DMS 273 (cell line): ENCODE data around the gene SPHK2.
"Not testable (repeated sequence)": the region's sequence is repeated elsewhere in the genome, so short reads cannot be mapped to it uniquely, and the experiment has no call there.

ENCODE experiments used
- DNase-seq: peaks from one replicate; lab custom pipeline; 2025; ENCODE audit not compliant: unreplicated experiment; lab: John Stamatoyannopoulos, UW

Gene SPHK2

DNA sequence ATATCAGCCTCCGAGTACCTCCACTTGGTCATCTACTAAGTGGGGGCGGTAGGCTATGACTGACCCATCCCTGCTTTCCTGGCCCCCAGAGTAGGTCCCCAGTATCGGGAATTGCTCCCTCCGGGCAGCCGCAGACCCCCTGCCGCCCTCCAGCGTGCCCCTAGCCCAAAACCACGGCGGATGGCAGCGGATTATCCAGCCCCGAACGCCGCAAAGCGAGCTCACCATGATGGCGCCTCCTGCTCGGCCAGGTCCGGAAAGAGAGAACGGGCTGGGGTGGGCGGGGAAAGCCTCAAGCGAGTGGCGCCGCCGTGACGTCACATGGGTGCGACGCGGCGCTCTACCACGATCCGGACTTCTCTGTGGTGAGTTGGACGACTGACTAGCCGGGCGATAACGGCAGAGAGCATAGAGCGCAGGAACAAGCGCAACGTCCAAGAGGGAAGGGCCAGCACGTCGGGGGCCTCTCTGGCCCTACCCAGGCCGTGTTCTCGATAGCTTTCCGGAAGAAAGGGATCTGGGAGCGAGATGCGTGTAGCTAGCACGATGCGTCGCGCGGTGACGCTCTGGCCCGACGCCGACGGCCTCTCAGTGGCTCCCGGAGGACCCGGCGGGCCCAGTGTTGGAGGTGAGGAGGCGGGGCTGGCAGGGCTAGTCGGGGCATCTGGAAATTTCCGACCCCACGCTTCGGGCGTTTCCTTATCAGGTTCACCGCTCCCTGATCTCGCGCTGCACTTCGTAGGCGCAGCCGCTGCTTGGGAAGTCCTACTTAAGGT is at the start of gene SPHK2, which contains the start of gene RPL18:
TSS of gene SPHK2 (plus strand) at position 591 of the 776 bp plus-strand sequence. CDS start 1,009 bp downstream, outside the sequence.
TSS of gene RPL18 (minus strand) at position 263 of the 776 bp plus-strand sequence. CDS start at position 228, 35 bp downstream.
- DNase-seq: peak; percentile 99

GRCh38 chr19:48569814-48570213 is 49.5 kb upstream of the SPHK2 start:
- peak; percentile 55 for DNase-seq

DNA sequence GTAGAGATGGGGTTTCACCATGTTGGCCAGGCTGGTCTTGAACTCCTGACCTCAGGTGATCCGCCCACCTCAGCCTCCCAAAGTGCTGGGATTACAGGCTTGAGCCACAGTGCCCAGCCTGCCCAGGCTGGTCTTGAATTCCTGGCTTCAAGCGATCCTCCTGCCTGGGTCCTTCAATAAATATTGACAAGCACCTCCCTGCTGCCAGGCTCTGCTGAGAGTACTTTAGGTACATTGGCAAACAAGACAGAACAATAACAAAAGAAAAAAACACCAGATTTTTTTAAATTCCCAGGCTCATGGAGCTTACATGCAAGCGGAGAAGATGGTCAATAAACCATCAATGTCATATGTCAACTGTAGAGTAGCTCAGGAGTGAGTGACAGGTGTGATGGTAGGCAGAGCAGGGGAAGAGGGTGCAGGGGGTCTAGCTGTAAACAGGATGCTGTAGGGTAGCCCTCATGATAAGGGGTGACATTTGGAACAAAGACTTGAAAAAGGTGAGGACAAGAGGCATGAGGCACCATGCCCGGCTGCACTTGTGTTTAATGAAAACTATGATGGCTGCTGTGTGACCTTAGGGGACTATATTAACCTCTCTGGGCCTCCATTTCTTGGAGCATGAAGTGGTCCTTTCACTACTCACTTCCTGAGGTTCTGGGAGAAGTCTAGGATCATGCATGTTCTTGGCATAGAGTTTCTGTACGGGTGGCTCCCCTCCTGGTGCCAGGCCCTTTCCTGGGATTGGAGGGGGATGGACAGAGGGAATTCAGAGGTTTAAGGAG is 47.7 kb upstream of the SPHK2 start:
- DNase-seq: no peak

DNA sequence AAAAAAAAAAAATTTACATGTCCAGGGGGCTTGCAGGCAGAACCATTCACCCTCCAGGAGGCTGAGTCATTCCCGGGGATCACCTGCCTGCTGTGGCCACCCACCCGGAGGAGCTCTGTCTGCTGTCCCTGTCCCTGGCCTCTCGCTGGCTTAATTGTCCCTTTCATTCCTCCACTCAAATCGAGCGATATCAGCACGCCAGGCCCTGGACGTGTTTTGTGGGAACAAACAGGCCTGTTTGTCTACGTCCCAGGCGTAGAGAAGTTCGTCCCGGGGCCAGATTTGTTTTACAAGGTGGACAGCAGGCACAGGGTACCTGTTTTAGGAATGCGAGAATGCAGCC is 46.2 kb upstream of the SPHK2 start:
- DNase-seq: no peak

GRCh38 chr19:48575931-48576622 is 43.2 kb upstream of the SPHK2 start:
- DNase-seq: no peak

DNA sequence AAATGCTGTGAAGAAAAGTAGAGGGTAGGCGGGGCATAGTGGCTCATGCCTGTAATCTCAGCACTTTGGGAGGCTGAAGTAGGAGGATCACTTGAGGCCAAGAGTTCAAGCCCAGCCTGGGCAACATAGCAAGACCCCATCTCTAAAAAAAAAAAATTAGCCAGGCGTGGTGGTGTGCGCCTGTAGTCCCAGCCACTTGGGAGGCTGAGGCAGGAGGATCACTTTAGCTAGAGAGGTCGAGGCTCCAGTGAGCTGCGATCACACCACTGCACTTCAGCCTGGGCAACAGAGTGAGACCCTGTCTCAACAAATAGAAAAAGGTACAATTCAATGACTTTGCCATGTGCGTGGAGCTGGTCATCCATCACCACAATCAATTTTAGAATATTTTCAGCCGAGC is 41.4 kb upstream of the SPHK2 start:
- not testable (repeated sequence) for DNase-seq

GRCh38 chr19:48578891-48579290 is 40.4 kb upstream of the SPHK2 start:
- DNase-seq: no peak

DNA sequence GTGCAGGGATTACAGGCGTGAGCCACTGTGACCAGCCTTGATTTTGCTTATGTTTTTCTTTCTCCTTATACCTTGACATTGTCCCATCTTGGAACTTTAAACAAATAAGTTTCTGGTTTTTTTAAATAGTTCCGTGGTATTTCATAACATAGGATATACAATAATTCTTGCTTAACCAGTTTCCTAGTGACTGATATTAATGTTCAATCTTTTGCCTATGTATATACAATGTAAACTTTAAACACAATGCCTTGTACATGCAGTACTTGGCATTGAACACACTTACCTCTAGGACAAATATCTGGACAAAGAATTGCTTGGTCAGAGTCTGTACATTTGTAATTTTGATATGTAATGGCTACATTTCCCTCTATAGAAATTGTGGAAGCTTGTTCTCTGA is 37.1 kb upstream of the SPHK2 start:
- DNase-seq: no peak

GRCh38 chr19:48587387-48587786 is 31.9 kb upstream of the SPHK2 start:
- DNase-seq: no peak

DNA sequence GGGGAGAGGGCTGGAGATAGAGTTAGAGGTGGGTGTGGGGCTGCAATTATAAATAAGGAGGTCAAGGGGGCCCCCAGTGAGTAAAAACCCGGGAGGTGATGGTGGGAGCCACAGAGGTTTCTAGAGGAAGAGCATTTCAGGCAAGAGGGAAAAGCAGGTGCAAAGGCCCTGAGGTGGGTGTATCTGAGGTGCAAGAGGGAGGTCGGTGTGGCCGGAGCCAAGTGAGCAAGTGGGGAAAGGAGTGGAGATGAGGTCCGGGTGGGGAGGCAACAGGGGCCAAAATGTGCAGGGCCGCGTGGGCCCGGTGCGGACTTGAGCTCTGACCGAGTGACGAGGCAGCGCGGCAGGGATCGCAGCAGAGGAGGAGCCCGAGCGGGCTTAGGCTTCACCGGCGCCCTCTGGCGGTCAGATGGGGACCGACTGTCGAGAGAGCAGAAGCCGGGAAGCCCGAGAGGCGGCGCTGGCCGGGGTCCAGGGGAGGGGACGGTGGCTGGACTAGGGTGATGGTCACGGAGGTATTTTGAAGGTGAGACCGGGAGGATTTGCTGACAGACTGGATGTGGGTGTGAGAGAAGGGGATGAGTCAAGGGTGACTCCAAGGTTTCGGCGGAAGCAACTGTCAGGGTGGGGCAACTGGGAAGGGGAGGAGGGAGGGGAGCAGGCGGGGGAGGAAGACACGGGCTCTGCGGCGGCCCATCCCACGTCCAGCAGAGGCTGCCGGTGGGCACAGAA is 30.5 kb upstream of the SPHK2 start:
- DNase-seq: peak; percentile 95

GRCh38 chr19:48591021-48591420 is 28.3 kb upstream of the SPHK2 start:
- peak; percentile 38 for DNase-seq

GRCh38 chr19:48595171-48595570 is 24.1 kb upstream of the SPHK2 start:
- no peak for DNase-seq

DNA sequence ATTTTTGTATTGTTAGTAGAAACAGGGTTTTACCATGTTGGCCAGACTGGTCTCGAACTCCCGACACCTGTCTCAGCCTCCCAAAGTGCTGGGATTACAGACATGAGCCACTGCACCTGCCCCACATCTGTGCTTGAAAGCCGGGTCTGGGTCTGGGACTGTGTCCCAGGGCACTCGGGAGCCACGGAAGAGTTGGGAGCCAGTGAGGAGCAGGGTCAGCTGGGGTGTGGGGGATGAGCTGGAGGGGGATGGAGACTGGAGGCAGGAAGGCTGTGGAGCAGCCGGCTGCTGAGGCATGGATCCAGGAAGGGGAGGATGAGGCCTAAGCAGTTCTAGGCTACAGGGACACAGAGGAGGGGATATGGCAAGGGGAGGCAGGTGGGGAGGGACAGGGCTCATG is 23.5 kb upstream of the SPHK2 start:
- DNase-seq: no peak

- DNase-seq: no peak
Observed at GRCh38 chr19:48596237-48596636, 23.1 kb upstream of the SPHK2 start.

- DNase-seq: no peak
Observed at GRCh38 chr19:48596679-48597465, 22.4 kb upstream of the SPHK2 start.

DNA sequence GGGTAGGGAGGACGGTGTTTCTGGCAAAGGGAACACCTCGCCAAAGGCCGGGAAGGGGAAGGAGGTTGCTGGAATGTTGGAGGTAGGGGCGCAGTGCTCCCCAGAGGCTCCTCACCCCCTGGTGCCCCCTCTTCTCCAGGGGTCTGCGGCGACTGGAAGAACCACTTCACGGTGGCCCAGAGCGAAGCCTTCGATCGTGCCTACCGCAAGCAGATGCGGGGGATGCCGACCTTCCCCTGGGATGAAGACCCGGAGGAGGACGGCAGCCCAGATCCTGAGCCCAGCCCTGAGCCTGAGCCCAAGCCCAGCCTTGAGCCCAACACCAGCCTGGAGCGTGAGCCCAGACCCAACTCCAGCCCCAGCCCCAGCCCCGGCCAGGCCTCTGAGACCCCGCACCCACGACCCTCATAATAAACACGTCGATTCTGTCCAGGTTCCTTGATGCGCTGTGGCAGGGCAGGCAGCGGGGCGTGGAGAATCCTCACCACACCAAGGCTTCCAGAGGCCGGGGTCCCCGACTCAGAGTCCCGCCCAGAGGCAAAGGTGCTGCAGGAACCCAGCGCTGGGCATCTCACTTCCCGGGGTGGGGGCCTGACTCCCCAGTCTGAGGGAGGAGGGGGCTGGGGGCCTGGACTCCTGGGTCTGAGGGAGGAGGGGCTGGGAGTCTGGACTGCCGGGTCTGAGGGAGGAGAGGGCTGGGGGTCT is 20.2 kb upstream of the SPHK2 start:
- DNase-seq: no peak

GRCh38 chr19:48600679-48601417 is 18.5 kb upstream of the SPHK2 start:
- DNase-seq: no peak

GRCh38 chr19:48603001-48603400 is 16.3 kb upstream of the SPHK2 start:
- DNase-seq: no peak

DNA sequence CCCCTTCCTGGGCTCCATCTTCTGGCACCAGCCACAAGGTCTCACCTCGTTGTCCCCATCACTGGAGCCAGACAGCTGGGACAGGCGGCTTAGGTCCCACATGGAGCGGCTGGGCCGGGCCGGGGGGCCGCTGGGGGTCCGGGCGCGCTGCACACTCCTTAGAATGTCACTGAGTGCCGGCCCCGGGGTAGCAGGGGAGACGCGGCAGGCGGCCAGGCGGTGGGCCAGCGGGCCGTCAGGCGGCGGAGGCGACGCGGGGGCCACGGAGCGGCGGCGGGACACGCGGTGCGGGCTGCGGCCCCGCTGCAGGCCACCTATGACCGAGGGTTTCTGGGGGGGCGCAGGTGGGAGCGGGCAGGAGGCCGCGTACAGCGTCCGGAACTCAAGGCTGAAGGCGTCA is 15.9 kb upstream of the SPHK2 start:
- DNase-seq: no peak
